ENCODE results near the gene ZNF536.

Gene ZNF536

DNA sequence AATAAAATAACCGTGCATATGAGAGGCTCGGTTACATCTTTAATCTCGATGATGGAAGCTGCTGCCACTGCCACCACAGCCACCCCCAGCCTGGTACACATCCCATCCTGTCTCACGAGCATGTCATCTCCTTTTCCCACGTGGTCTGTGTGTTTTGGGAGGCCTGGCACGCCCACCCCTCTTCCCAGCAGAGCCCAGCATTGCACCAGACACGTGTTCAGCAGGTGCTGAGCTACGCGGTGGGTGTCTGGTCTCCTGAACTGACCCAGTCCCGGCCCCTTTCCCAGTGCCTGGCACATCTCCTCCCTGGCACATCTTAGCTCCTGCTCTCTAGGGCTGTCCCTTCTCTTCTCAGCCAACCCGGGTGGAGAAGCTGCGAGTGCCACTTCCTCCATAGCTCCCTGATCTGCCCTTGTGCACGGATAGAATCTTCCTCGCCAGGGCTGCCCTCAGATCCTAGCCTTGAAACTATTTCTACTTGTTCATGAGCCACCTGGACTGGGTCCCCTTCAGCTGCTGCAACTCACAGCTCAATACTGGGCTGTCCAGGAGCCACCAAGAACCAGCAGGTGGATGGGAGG lies 36.8 kb upstream of the ZNF536 start:
- DNase-seq (ENCODE audit: low read depth, low spot score): no peak
- no peak overlapping the region for H3K4me3 ChIP-seq (ENCODE audit: low read depth, low read length)
- in situ Hi-C loops (cut with HindIII; ENCODE audit: low sequenced_read_pairs): no loop called here
- TF ChIP-seq, protein P1, sequence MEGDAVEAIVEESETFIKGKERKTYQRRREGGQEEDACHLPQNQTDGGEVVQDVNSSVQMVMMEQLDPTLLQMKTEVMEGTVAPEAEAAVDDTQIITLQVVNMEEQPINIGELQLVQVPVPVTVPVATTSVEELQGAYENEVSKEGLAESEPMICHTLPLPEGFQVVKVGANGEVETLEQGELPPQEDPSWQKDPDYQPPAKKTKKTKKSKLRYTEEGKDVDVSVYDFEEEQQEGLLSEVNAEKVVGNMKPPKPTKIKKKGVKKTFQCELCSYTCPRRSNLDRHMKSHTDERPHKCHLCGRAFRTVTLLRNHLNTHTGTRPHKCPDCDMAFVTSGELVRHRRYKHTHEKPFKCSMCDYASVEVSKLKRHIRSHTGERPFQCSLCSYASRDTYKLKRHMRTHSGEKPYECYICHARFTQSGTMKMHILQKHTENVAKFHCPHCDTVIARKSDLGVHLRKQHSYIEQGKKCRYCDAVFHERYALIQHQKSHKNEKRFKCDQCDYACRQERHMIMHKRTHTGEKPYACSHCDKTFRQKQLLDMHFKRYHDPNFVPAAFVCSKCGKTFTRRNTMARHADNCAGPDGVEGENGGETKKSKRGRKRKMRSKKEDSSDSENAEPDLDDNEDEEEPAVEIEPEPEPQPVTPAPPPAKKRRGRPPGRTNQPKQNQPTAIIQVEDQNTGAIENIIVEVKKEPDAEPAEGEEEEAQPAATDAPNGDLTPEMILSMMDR (IDR thresholded peaks at IDR 0.05; ENCODE audit: low read depth, low read length): no peak

DNA sequence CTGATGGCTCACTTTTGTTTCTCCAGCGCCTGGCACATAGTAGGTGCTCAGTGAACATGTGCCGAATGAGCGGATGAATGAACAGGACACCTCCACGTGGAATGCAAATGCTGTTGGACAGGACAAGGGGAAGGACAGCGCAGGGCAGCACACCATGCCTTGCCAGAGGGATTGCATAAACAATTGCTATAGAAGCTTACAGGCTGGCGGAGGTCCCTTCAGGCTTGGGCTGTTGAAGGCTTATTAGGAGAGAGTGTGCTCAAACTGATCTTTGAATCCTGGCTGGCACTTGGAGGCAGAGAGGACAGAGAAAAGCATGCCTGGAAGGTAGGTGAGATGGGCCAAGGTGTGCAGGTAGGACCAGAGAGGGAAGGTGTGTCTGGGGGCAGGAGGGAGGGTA lies 35.9 kb upstream of the ZNF536 start:
- no peak overlapping the region for H3K4me3 ChIP-seq (ENCODE audit: low read depth, low read length)
- TF ChIP-seq, protein P1 (IDR thresholded peaks at IDR 0.05; ENCODE audit: low read depth, low read length): no peak
- in situ Hi-C loops (cut with HindIII; ENCODE audit: low sequenced_read_pairs): no loop called here
- DNase-seq (ENCODE audit: low read depth, low spot score): no peak

- no peak overlapping the region for H3K4me3 ChIP-seq (ENCODE audit: low read depth, low read length)
- no peak for DNase-seq (ENCODE audit: low read depth, low spot score)
- in situ Hi-C loops (cut with HindIII; ENCODE audit: low sequenced_read_pairs): no loop called here
- TF ChIP-seq, protein P1 (IDR thresholded peaks at IDR 0.05; ENCODE audit: low read depth, low read length): no peak
Measured at GRCh38 chr19:30338041-30338456, 34.1 kb upstream of the ZNF536 start.

DNA sequence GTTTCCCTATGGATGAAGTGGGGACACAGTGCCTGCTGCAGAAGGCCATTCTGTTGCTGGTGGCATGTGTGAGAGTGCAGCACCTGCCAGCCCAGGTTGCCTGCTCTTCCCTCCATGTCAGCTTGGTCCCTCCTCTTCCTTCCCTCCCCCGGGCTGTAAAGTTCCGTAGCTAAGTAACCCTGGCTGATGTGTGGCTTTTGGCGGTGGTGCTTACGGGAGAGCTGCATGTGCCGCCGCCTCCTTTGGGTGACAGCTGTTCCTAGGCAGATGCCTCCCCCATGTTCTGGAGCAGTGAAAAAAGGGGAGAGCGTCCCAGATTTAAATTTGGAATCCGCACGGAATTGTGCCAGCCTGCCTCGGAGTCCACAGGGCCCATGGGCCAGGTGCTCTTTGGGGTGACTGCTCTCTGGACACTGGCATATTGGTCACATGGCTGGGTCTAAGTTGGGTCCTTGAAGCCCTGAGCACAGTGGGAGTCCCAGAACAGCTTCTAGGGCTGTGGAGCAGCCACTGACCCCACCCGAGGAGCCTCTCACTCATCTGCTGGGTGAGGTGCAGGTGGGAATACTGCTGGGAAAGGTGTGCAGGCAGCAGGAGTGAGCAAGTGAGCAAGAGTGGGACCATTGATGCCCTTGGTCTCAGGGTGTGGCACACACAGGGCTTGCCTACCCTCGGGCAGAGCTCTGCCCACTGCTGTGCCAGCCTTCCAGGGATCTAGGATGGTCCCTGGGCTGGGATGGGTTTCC lies 33.1 kb upstream of the ZNF536 start:
- TF ChIP-seq, protein P1 (IDR thresholded peaks at IDR 0.05; ENCODE audit: low read depth, low read length): no peak
- no peak overlapping the region for H3K4me3 ChIP-seq (ENCODE audit: low read depth, low read length)
- in situ Hi-C loops (cut with HindIII; ENCODE audit: low sequenced_read_pairs): no loop called here
- no peak for DNase-seq (ENCODE audit: low read depth, low spot score)

- in situ Hi-C loops (cut with HindIII; ENCODE audit: low sequenced_read_pairs): no loop called here
- TF ChIP-seq, protein P1 (IDR thresholded peaks at IDR 0.05; ENCODE audit: low read depth, low read length): no peak
- no peak for DNase-seq (ENCODE audit: low read depth, low spot score)
- no peak overlapping the region for H3K4me3 ChIP-seq (ENCODE audit: low read depth, low read length)
Measured at GRCh38 chr19:30339624-30340525, 32.3 kb upstream of the ZNF536 start.

DNA sequence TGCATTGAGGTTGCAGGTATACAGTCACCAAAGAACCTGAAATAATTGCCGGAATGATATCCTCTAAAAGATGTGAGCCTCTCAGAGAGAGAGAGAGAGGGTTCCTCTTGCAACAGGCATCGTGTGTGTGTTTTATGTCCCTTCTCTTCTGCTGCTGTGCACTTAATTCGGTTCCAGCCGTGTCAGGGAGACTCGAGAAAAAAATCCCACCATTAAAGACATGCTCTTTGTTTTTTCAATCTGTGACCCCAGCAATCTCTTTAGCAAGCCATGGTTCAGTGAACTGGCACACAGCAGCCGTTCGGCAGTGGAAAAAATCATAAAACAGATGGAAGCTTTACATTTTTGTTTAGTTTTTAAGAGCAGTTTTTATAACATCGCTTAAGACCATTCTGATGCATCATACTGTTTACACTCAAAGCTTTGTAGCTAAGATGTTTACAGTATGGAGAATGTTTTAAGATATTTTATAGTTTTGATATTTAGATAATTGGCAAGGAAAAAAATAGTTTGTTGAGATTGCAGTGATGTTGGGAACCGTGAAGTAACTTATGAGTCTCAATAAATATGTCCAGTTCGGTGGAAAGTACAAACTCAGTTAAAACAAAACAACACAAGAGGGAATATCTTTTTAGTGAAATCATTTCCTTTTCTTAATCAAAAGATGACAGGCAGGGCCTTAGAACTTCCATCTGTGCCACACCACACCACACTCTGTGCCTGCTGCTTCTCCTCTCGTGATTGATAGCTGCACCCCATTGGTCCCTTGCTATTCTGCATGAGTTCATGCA lies 31.2 kb upstream of the ZNF536 start:
- H3K4me3 ChIP-seq (ENCODE audit: low read depth, low read length): no peak overlapping the region
- no peak for DNase-seq (ENCODE audit: low read depth, low spot score)
- in situ Hi-C loops (cut with HindIII; ENCODE audit: low sequenced_read_pairs): no loop called here
- TF ChIP-seq, protein P1 (IDR thresholded peaks at IDR 0.05; ENCODE audit: low read depth, low read length): no peak
